C4-2B (cell line): ENCODE data around the gene OR51Q1.

ENCODE experiments used
- H3K27ac ChIP-seq: fragments of 450-650 bp; 2 replicates; pipeline ENCODE4 v1.5.1; 2017
- CTCF ChIP-seq: fragments of 450-650 bp; conservative IDR thresholded peaks from 2 replicates; pipeline ENCODE4 v1.5.1; 2017; ENCODE audit warnings: mild to moderate bottlenecking
- ZFX ChIP-seq: fragments of 450-650 bp; IDR thresholded peaks from 2 replicates; pipeline ENCODE4 v1.6.1; 2017

The OR51Q1 gene

GRCh38 chr11:5405173-5405572 is 16.7 kb upstream of the OR51Q1 start:
- TF ChIP-seq CTCF (no peak), ZFX (no peak)
- H3K27ac ChIP-seq, result no peak overlapping the region

GRCh38 chr11:5420993-5421392 is 918 bp upstream of the OR51Q1 start:
- H3K27ac ChIP-seq, result no peak overlapping the region
- TF ChIP-seq CTCF (no peak), ZFX (no peak)

GRCh38 chr11:5423131-5423530 is 1.2 kb downstream of the OR51Q1 start:
- TF ChIP-seq CTCF, result no peak
- no peak for TF ChIP-seq ZFX
- H3K27ac ChIP-seq, result no peak overlapping the region

- TF ChIP-seq CTCF (no peak), ZFX (no peak)
These were observed 19.5 kb downstream of the OR51Q1 start, which contains the start of gene OR51I1 for GRCh38 chr11:5441414-5441813. TSS of gene OR51I1 (minus strand) at chr11:5441514. CDS start at chr11:5441514, 0 bp downstream.

GRCh38 chr11:5443835-5444393 is 22.0 kb downstream of the OR51Q1 start:
- no peak overlapping the region for H3K27ac ChIP-seq
- no peak for TF ChIP-seq CTCF
- no peak for TF ChIP-seq ZFX

More at GRCh38 chr11:5441414-5441813, 19.5 kb downstream of the OR51Q1 start, which contains the start of gene OR51I1:
- no peak within 1 kb of the TSS for H3K27ac ChIP-seq

GRCh38 chr11:5449023-5449422 is 27.1 kb downstream of the OR51Q1 start, which contains the start of gene OR51I2:
TSS of gene OR51I2 (plus strand) at chr11:5449323. CDS start at chr11:5453489, 4,166 bp downstream.
- TF ChIP-seq CTCF (no peak), ZFX (no peak)
- H3K27ac ChIP-seq, result no peak within 1 kb of the TSS

- TF ChIP-seq ZFX (no peak), CTCF (no peak)
- H3K27ac ChIP-seq, result no peak overlapping the region
These were observed 27.5 kb downstream of the OR51Q1 start for GRCh38 chr11:5449432-5449831.
